A172 (cell line): Measurements from ENCODE around the gene CREB3L1. TPM values are rescaled to one million over a fixed set of nuclear protein-coding genes. Genes with fewer than 3 reads are reported as not detected.
A peak's percentile ranks its signal among the peaks of the same experiment; 100 is the strongest.

ENCODE experiments used
- DNase-seq: peaks from one replicate; pipeline ENCODE4 v3.0.0-alpha.2; 2015; ENCODE audit warnings: low spot score
- total RNA-seq: library from RNA; depleted of rRNA; stranded (reverse); fragments of >200 nt; shearing (Covaris generic); gene quantifications from 2 replicates; pipeline ENCODE4 v1.2.3, GENCODE V29; 2014

Gene CREB3L1
- total RNA-seq, 1 experiment from 2014 or later, result 7.5 TPM

DNA sequence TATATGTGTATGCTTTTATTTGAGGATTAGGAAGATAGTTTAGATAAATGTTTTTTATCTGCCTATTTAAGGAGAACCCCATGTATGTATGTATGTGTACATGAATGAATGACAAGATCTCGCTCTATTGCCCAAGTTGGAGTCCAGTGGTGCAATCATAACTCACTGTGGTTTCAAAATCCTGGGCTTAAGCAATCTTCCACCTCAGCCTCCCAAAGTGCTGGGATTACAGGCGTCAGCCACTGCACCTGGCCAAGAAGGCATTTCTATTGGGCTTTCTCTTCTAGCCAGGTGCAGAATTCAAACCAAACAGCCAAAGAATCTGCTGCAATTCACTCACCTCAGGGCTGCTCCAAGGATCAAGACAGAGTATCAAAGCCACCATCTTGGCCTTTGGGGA, 44.3 kb downstream of the CREB3L1 start:
- no peak for DNase-seq

DNA sequence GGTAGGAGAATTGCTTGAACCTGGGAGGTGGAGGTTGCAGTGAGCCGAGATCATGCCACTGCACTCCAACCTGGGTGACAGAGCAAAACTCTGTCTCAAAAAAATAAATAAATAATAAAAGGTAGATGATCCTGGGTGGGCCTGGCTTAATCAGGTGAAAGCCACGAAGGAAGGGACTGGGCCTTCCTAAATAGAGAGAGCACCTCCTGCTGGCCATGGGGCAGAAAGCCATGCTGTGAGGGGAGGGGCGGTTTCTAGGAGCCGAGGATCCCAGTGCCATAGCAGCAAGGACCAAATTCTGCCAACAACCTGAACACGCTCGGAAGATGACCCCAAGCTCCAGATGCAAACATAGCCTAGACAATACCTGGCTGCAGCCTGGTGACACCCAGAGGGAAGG, 45.3 kb downstream of the CREB3L1 start:
- DNase-seq, result no peak

DNA sequence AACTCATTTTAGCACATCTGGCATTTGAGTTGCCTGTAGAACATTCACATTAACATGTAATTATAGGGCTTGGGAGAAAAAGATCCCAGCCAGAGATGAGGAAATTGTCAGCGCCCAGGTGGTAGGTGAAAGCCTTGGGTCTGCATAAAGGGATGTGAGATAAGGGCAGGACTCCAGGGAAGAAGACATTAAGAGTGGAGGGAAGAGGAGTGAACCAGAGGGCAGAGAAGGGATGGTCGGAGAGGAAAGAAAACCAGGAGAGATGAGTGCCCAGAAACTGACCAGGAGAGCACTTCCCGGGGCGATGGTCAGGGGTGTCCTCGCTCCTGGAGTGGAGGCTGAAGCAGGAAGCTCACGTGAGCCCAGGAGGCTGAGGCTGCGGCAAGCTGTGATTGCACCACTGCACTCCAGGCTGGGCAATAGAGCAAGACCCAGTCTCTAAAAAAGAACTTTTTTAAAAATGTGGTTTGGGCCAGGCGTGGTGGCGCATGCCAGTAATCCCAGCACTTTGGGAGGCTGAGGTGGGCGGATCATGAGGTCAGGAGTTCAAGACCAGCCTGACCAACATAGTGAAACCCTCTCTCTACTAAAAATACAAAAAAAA, 49.5 kb downstream of the CREB3L1 start:
- DNase-seq, result no peak

DNA sequence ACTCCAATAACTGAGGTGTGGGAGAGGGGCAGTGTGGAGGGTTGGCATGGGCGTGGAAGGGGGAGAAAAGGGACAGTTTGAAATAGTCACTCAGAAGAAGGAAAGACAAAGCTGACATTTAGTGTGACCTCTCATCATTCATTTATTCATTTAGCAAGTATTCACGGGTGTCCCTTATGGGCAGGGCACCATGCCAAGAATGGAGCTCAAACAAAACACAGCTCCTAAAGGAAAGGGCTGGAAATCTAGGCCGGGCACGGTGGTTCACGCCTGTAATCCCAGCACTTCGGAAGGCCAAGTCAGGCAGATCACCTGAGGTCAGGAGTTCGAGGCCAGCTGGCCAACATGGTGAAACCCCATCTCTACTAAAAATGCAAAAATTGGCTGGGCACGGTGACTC, 50.4 kb downstream of the CREB3L1 start:
- DNase-seq, result no peak

DNA sequence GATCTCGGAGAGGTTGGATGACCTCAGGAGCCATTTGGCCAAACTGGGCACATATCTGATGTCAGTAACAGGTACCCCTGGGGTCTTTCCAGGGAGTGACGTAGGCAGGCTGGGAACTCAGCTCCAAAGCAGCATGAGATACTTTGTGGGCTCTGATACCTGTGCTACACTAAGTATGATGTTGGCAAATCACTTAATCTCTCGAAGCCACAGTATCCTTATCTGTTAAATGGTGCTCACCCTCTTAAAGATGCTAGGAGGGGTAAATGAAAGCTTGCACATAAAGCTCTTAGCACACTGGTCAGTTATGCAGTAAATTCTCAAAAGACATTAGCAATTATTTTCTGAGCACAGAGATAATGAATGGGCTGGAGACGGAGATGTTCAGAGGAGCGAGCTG, 52.7 kb downstream of the CREB3L1 start:
- no peak for DNase-seq

DNA sequence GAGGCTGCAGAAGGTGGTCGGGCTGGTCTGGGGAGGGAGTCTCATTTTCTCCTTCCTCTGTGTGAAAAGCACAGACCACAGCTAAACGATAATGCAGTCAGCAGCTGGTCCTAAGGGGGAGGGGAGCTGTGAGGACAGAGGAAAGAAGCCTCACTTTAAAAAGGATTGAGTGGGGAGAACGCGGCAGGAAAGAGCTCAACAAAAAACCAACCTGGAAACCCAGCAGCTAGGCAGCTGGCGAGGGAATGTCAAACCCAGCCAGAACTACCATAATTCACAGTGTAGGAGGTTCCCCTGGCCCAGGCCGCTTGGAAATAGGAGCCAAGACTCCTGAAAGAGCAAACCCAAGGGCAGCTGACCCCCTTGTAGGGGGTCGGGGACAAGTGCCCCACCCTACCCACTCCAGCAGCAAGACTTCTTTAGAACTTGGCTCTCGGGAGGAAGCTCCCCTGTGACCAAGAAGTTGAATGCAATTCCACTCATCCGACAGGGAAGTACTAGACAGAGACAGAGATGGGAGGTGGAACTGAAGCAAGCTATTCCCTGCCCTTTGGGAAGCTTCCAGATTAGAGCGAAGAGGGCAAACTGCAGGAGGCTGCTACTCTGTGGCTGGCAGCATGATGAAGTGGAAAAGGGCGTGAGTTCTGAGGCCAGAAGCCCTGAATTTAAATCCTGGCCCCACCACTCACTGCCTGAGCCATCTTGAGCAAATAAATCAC, 53.3 kb downstream of the CREB3L1 start:
- DNase-seq, result no peak

DNA sequence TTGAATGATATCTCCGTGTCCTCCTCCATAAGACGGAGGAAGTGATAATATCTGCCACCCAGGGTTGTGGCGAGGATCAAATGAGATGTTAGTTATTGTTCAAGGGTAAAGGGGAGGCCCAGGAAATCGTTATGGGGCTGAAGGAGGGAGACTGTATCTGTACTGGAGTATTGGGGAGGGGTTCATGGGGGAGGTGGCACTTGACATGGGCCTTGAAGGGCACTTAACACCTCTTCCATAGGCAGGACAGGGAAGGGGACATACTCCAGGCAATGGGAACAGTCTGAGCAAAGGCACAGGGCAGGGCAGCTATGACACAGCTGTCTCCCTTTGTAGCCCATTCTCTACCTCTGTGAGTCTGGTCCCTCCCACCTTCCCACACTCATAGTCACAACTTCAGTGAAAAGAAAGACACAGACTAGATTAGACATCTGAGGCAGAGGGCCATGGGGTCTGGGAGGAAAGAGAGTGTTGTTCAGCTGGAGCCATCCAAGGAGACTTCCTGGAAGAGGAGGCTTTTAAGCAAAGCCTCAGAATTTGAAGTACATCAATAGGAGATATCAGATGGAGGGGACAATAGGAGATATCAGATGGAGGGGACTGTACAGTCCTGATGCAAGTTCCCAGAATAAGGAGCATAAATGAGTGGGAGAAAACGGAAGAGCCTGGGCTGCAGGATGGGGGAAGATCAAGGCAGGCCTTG, 54.0 kb downstream of the CREB3L1 start:
- no peak for DNase-seq

DNA sequence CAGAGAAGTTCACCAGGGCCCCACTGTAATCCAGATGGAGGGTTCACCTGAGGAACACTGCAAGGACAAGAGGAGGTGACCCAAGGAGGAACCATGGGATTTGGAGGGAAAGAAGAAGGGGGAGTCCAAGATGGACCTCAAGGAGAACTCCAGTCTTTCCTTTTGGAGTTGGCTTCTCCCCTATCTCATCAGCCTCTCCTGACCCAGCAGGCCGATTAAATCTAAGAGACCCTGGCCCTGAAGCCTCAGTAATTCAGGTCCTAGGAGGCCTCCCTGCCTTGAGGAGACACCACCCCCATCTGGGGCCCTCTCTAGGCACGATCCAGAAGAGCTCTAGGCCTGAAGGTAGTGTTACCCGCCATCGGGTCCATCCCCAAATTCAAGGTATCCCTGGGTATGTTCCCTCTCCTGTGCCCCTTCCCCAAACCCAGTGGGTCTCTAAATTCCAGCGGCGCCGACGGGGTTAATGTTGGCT, 54.7 kb downstream of the CREB3L1 start:
- no peak for DNase-seq

DNA sequence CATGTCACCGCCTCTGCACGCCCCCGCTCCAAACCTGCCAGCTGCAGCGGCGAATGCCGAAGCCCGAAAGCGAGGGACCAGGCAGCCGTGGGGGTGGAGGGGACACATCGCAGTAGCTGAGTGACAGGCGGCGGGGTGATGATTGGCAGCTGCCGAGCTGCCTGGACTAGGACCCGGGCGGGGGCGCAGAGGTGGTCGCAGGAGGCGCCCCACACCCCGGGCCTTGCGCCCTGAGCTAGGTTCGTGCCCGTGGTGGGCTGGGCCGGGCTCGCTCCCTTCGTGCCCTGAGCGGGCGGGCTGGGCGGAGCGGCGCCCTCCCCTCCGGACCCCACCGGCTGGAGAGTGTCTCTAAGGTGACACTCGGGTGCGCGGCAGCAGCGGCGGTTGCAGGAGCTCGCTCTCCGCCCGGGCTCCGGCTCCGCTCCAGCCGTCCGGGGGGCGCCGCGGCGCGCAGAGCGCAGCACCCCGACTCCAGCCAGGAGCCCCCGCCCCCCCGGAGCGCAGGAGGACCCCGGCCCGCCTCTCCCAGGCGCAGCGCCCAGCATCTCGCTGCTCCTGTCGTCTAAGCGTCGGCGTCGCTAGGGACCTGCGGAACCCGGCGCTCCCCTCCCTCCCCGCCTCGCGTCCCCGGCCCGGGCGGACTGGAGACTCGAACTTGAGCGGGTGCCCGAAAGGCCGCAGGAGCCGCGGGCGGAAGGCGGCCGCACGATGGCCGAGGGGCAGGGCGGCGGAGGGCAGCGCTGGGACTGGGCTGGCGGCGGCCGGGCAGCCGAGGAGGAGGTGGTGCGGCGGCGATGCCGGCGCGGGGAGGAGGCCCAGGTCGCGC, 55.3 kb downstream of the CREB3L1 start:
- DNase-seq, result no peak

DNA sequence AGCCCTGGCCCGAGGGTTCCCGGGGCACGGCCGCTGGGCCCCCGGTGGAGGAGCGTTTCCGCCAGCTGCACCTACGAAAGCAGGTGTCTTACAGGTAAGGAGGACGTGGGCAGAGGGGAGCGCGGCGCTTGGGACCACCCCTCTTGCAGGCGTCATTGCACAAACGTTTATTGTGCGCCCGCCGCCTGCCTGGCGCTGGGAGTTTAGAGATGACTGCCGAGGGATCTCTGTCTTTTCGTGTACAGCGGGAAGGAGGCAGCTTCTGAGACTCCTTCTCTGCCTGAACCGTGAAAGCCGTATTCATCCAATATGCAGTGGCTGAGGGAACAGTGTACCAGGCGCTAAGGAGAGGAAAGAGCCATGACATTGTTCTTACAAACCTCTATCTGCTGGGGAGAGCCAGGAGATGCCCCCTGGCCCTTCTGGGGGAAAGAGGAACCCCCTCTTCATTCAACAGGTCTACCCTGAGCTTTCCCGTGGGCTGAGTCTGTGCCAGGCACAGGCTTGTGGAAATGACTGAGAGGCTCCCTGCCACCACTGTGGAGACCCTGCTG, 56.0 kb downstream of the CREB3L1 start:
- DNase-seq, result no peak

DNA sequence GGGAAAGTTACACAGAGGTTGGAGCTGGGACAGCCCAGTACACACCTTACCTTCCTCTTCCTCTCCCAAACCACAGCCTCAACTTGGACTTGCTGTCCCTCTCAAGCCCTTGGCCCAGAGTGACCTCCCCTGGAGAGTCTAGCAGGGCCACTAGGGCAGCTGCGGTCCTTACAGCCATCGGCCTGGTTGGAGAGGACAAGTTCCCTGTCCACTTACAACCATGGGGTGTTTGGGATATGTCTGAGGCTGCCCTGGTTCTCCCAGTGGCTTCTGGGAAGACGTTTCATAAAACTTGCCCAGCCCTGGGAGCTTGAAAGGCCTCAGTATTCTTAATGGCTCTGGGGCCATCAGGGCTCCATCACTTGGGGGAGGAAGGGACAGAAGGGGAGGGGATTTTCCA, 56.7 kb downstream of the CREB3L1 start:
- no peak for DNase-seq

DNA sequence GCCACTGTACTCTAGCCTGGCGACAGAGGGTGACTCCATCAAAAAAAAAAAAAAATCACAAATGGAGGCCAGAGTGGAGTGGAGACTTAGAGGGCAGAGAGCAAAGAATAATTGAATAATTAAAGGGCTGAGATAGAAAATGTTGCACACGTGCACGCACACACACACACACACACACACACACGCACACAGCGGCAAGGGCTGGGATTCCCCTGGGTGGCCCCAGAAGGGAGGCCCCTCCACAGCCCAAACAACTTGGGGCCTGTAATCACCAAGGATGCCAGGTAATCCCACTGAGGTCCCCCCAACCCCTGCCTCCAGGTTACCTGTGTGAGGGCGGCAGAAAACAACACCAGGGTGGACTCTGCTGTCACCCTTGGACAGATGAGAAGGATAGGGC, 57.8 kb downstream of the CREB3L1 start:
- DNase-seq, result no peak

DNA sequence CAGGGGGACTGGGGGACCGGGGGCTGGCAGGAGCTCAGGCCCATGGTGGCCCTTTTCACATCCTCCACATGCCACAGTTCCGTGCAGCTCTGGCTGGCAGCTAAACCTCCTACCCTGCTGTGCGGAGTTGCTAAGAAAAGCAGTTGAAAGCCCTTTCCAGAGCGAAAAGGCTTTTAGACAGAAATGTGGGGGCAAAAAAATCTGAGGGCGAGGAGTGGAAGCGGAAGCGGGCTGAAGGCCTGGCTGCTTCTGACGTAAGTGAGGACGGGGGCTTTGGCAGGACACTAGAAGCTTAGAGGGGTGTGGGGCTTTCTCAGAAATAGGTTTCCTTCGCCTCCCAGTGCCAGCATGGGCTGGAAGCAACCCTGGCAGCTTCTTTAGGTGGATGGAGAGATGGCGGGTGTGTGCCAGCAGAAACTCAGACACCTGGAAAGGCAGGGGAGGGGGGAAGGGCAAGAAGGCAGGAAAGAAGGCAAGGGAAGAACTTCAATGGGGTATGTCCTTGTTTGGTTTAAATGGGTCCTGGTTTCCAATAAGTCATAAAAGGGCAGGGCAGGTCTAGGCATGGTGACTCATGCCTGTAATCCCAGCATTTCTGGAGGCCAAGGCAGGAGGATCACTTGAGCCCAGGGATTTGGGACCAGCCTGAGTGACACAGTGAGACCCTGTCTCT, 58.6 kb downstream of the CREB3L1 start:
- no peak for DNase-seq

DNA sequence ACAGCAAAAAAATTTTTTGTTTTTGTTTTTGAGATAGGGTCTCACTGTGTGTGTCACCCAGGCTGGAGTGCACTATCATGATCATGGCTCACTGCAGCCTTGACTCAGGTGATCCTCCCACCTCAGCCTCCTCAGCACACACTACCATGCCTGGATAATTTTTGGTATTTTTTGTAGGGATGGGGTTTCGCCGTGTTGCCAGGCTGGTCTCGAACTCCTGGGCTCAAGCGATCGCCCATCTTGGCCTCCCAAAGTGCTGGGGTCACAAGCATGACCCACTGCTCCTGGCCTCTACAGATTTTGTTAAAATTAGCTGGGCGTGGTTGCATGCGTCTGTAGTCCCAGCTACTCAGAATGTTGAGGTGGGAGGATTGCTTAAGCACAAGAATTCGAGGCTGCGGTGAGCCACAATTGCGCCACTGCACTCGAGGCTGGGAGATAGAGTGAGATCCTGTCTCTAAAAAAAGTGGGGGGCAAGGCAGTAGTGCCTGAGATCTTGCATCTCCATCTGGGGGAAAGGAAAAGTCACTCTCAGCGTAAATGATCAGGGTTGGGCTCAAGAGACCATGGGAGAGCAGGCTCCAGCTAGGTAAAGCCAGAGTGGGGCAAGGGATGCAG, 59.2 kb downstream of the CREB3L1 start:
- DNase-seq, result no peak

DNA sequence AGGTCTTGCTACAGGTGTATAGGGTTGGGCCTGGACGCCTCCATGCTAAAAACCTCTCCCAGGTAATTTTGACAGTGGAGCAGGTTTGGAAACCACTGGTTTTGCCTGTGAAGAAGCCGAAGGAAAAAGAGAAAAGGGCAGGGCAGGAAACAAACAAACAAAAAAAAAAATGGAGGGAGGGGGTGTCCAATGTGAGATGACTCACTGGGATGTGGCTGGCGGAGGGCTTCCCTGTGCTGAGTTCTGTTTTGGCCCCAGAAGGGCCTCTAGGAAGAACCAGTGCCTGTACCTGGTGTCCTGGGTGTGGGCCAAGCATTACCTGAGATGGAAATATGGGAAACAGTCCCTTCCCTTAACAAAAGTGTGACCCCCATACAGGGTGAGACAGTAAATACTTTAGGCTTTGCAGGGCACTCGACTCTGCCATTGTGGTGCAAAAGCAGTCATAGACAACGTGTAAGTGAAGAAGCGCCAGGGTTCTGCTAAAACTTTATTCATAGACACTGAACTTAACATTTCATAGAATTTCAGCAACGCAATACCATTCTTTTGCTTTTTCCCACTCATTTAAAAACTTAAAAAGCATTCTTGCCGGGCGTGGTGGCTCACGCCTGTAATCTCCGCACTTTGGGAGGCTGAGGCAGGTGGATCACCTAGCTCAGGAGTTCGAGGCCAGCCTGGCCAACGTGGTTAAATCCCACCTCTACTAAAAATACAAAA, 60.3 kb downstream of the CREB3L1 start:
- no peak for DNase-seq

DNA sequence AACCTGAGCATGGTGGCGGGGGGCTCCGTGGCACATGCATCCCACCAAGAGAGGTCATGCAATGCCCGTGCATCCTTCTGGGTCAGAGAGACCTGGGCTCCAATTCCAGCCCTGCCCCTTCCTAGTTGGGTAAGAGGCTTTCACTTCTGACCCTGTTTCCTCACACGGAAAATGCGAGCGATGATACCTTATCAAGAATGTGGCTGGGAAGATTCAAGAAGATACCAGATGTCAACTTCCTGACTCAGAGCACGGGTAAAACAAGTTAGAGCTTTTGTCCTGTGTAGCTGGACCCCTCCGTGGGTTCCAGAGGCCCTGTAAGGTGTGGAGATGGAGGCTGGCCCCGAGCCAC, 61.1 kb downstream of the CREB3L1 start:
- peak; percentile 27 for DNase-seq

DNA sequence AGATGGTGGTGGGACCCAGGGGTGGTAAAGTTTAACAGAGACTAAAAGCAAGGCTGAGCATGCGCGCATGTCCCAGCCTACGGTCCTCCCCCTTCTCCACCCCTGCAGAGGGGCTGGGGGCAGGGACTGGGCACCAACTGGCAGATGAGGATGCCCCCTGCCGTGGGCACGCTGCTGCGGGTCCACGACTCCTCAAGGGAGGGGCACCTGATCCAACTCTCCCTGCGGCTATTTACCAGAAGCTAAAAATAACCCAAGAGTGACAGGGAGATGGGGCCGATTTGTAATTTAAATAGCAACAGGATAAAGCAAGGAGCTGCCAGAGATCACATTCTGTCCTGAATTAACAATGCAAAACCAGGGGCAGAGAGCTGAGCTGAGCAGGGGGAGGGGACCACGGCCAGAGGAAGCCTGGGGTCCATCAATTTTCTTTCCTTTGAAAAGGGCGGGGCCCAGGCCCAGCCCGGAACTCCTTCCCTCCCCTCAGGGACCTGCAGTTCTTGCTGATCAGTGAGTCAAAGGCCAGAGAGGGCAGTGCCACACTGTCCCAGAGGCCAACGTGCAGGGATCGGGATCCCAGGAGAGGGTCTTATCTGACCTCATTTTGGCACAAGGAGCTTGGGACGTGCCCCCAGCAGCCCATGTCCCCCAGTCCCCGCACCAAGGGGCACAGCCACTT, 61.7 kb downstream of the CREB3L1 start:
- peak; percentile 55 for DNase-seq

DNA sequence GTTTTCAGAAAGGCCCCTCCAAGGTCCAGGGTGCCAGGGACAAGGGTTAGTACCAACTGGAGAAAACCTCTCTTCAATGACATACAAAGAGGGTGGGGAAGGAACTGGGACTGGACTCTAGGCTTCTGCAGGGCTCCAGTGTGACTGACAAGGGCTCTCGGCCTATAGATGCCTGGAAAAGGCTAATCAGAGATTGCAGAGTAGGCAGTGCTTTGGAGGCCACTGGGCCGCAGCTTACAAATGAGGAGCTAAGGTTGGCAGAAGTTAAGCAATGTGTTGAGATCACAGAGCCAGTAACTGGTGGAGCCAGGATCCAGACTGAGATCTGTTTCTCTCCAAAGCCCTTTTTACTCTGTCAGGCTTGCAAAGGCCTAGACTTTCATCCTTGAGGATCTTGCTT, 62.4 kb downstream of the CREB3L1 start:
- DNase-seq, result no peak

DNA sequence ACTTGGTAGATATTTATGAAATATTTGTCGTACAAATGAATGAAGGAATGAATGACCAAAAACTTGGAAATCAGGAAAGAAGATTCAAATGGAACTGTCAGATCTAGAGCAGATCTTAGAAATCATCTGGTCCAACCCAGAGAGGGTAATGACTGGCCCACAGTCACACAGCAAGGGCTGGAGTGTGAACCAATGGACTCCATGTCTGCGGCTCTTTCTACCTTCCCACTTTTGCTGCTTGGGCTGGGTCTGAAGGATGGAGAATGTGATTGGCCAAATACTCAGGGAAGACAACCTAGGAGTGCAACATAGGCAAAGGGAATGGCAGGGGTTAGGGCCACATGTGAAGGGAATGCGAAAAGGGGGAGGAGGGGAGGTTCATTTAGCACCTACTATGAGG, 64.0 kb downstream of the CREB3L1 start:
- no peak for DNase-seq

DNA sequence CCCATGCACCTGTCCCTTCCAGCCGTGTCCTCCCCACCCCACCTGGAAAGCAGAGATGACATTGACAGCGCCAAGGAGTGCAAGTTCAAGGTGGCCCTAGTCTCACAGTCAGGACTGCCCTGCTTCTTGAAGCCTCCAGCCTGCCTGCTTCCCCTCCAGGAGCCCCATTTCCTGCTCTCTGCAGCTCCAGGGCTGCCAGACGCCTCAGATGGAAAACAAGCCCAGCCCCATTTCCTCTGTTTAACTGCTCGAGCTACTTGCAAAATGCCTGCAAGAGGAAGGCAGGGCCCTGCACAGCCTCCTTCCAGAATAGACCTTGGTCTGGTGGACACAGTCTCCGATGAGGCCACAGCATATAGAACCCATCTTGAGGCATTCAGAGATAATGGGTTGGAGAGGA, 64.8 kb downstream of the CREB3L1 start:
- DNase-seq, result no peak
